Activated CD8-positive, alpha-beta memory T cell treated with anti-CD3 and anti-CD28 coated beads, Interleukin-2, amount 10 ng/mL, durations not matched to agents 7 days and 5 days (primary cell): ENCODE data around the gene INMT. TPM values are rescaled to one million over a fixed set of nuclear protein-coding genes. Genes with fewer than 3 reads are reported as not detected.

Experiments
- ATAC-seq: fragments of 150-1000 bp; cut with Tn5 transposase; one replicate; pipeline ENCODE4 v1.10.0; 2021; ENCODE audit warnings: moderate library complexity
- CTCF ChIA-PET: fragments of 350-600 bp; sonication (Branson Sonifier 250); formaldehyde crosslinking; loops from one replicate; lab custom pipeline; 2021; ENCODE audit warnings: antibody characterized with exemption; lab: Charles Lee
- DNase-seq: peaks from one replicate; pipeline ENCODE4 v3.0.0-alpha.2; 2020
- H3K27ac Mint-ChIP-seq: one replicate; pipeline ENCODE4 v1.8.0; 2021; ENCODE audit warnings: mild to moderate bottlenecking, mixed read lengths
- H3K27me3 Mint-ChIP-seq: one replicate; pipeline ENCODE4 v1.8.0; 2021; ENCODE audit warnings: mixed read lengths
- H3K36me3 Mint-ChIP-seq: one replicate; pipeline ENCODE4 v1.8.0; 2021; ENCODE audit warnings: mild to moderate bottlenecking, mixed read lengths
- H3K4me1 Mint-ChIP-seq: one replicate; pipeline ENCODE4 v1.8.0; 2021; ENCODE audit warnings: mixed read lengths
- H3K4me3 Mint-ChIP-seq: one replicate; pipeline ENCODE4 v1.8.0; 2021; ENCODE audit warnings: mild to moderate bottlenecking, moderate library complexity, mixed read lengths
- H3K9me3 Mint-ChIP-seq: one replicate; pipeline ENCODE4 v1.8.0; 2022; ENCODE audit warnings: low read depth, mixed read lengths
- total RNA-seq, 2 experiments: library from RNA; stranded (reverse); gene quantifications; one replicate each; pipeline ENCODE4 v1.2.3, GENCODE V29; 2021

The INMT gene
- total RNA-seq: under 1 TPM in 1 of 2 experiments, not detected in 1; 0.12 TPM

GRCh38 chr7:30751696-30752273, at the start of gene INMT:
INMT (plus strand) TSS chr7:30752135; CDS start chr7:30752151, 16 bp downstream.
- Mint-ChIP-seq H3K9me3 (no peaks in the 10 kb centered on the region), H3K27me3 (no peaks in the 10 kb centered on the region), H3K36me3 (no peaks in the 10 kb centered on the region), H3K4me3 (no peak within 1 kb of the TSS), H3K27ac (no peak within 1 kb of the TSS), H3K4me1 (no peaks in the 10 kb centered on the region)
- CTCF ChIA-PET: interaction anchor here (1.0 kb wide), 1 partner anchor 11 kb away, joined by 3 read pairs; no protein-coding TSS in a partner anchor
- ATAC-seq (no peak), DNase-seq (no peak)

- no peaks in the 10 kb centered on the region for H3K27me3 Mint-ChIP-seq
- no peak for DNase-seq
- no peak overlapping the region for H3K27ac Mint-ChIP-seq
- peaks cover 2% of the 10 kb centered on the region for H3K4me1 Mint-ChIP-seq
- no peaks in the 10 kb centered on the region for H3K9me3 Mint-ChIP-seq
- no peak overlapping the region for H3K4me3 Mint-ChIP-seq
- peak; percentile 72 for ATAC-seq
- CTCF ChIA-PET: interaction anchor here (0.9 to 14.9 kb wide), 9 partner anchors 8 to 45 kb away, joined by 3 to 166 read pairs (median 4); no protein-coding TSS in a partner anchor
- no peaks in the 10 kb centered on the region for H3K36me3 Mint-ChIP-seq
Measured at GRCh38 chr7:30702200-30702599, 49.7 kb upstream of the INMT start.

GRCh38 chr7:30703756-30704155, 48.2 kb upstream of the INMT start:
- ATAC-seq (no peak), DNase-seq (no peak)
- Mint-ChIP-seq H3K4me3 (no peak overlapping the region), H3K9me3 (no peaks in the 10 kb centered on the region), H3K4me1 (no peaks in the 10 kb centered on the region), H3K36me3 (no peaks in the 10 kb centered on the region), H3K27ac (no peak overlapping the region), H3K27me3 (no peaks in the 10 kb centered on the region)
- CTCF ChIA-PET: interaction anchor here (1.7 to 14.9 kb wide), 4 partner anchors 20 to 41 kb away, joined by 4 to 166 read pairs (median 4); no protein-coding TSS in a partner anchor

GRCh38 chr7:30705008-30705407, 46.9 kb upstream of the INMT start:
- no peak for ATAC-seq
- CTCF ChIA-PET: interaction anchor here (14.9 kb wide), 1 partner anchor 35 kb away, joined by 166 read pairs; no protein-coding TSS in a partner anchor
- Mint-ChIP-seq H3K36me3 (no peaks in the 10 kb centered on the region), H3K4me3 (no peak overlapping the region), H3K27me3 (no peaks in the 10 kb centered on the region), H3K4me1 (no peaks in the 10 kb centered on the region), H3K27ac (no peak overlapping the region), H3K9me3 (no peaks in the 10 kb centered on the region)
- DNase-seq: no peak

- no peak for ATAC-seq
- no peaks in the 10 kb centered on the region for H3K9me3 Mint-ChIP-seq
Measured at GRCh38 chr7:30705596-30705995, 46.3 kb upstream of the INMT start.

GRCh38 chr7:30706316-30706715, 45.6 kb upstream of the INMT start:
- no peaks in the 10 kb centered on the region for H3K4me1 Mint-ChIP-seq
- H3K36me3 Mint-ChIP-seq: no peaks in the 10 kb centered on the region
- H3K9me3 Mint-ChIP-seq: no peaks in the 10 kb centered on the region
- no peak for DNase-seq
- no peak overlapping the region for H3K4me3 Mint-ChIP-seq
- no peak for ATAC-seq
- CTCF ChIA-PET: interaction anchor here (14.9 kb wide), 1 partner anchor 34 kb away, joined by 166 read pairs; no protein-coding TSS in a partner anchor
- no peak overlapping the region for H3K27ac Mint-ChIP-seq
- no peaks in the 10 kb centered on the region for H3K27me3 Mint-ChIP-seq

More at GRCh38 chr7:30705596-30705995, 46.3 kb upstream of the INMT start:
- DNase-seq: no peak
- H3K36me3 Mint-ChIP-seq: no peaks in the 10 kb centered on the region
- H3K27ac Mint-ChIP-seq: no peak overlapping the region
- H3K4me3 Mint-ChIP-seq: no peak overlapping the region
- no peaks in the 10 kb centered on the region for H3K4me1 Mint-ChIP-seq
- CTCF ChIA-PET: interaction anchor here (14.9 kb wide), 1 partner anchor 34 kb away, joined by 166 read pairs; no protein-coding TSS in a partner anchor
- H3K27me3 Mint-ChIP-seq: no peaks in the 10 kb centered on the region

- Mint-ChIP-seq H3K9me3 (no peaks in the 10 kb centered on the region), H3K4me1 (no peaks in the 10 kb centered on the region), H3K27ac (no peak overlapping the region), H3K27me3 (no peaks in the 10 kb centered on the region), H3K36me3 (no peaks in the 10 kb centered on the region), H3K4me3 (no peak overlapping the region)
- DNase-seq (no peak), ATAC-seq (no peak)
- CTCF ChIA-PET: interaction anchor here (4.4 to 14.9 kb wide), 2 partner anchors 19 to 33 kb away, joined by 21 to 166 read pairs; no protein-coding TSS in a partner anchor
Measured at GRCh38 chr7:30706908-30707307, 45.0 kb upstream of the INMT start.

- H3K27ac Mint-ChIP-seq: no peak overlapping the region
- H3K27me3 Mint-ChIP-seq: no peaks in the 10 kb centered on the region
- H3K4me1 Mint-ChIP-seq: no peaks in the 10 kb centered on the region
- H3K9me3 Mint-ChIP-seq: no peaks in the 10 kb centered on the region
- H3K4me3 Mint-ChIP-seq: no peak overlapping the region
- DNase-seq (no peak), ATAC-seq (no peak)
- CTCF ChIA-PET: interaction anchor here (0.9 to 14.9 kb wide), 3 partner anchors 18 to 32 kb away, joined by 3 to 166 read pairs (median 21); no protein-coding TSS in a partner anchor
- no peaks in the 10 kb centered on the region for H3K36me3 Mint-ChIP-seq
Measured at GRCh38 chr7:30707391-30708357, 44.3 kb upstream of the INMT start.

GRCh38 chr7:30708412-30708811, 43.5 kb upstream of the INMT start:
- DNase-seq (no peak), ATAC-seq (no peak)
- CTCF ChIA-PET: interaction anchor here (0.7 to 14.9 kb wide), 4 partner anchors 18 to 451 kb away, joined by 3 to 166 read pairs (median 12); no protein-coding TSS in a partner anchor
- H3K9me3 Mint-ChIP-seq: no peaks in the 10 kb centered on the region
- H3K36me3 Mint-ChIP-seq: no peaks in the 10 kb centered on the region
- H3K27ac Mint-ChIP-seq: no peak overlapping the region
- no peaks in the 10 kb centered on the region for H3K4me1 Mint-ChIP-seq
- H3K4me3 Mint-ChIP-seq: no peak overlapping the region
- H3K27me3 Mint-ChIP-seq: no peaks in the 10 kb centered on the region

- CTCF ChIA-PET: interaction anchor here (0.7 to 14.9 kb wide), 4 partner anchors 17 to 451 kb away, joined by 3 to 166 read pairs (median 12); no protein-coding TSS in a partner anchor
- H3K4me1 Mint-ChIP-seq: no peaks in the 10 kb centered on the region
- no peak overlapping the region for H3K27ac Mint-ChIP-seq
- H3K4me3 Mint-ChIP-seq: no peak overlapping the region
- H3K9me3 Mint-ChIP-seq: no peaks in the 10 kb centered on the region
- DNase-seq: no peak
- ATAC-seq: no peak
- no peaks in the 10 kb centered on the region for H3K36me3 Mint-ChIP-seq
- H3K27me3 Mint-ChIP-seq: no peaks in the 10 kb centered on the region
Measured at GRCh38 chr7:30708983-30709382, 43.0 kb upstream of the INMT start.

- Mint-ChIP-seq H3K9me3 (no peaks in the 10 kb centered on the region), H3K27ac (no peak overlapping the region), H3K4me3 (no peak overlapping the region), H3K27me3 (no peaks in the 10 kb centered on the region), H3K36me3 (no peaks in the 10 kb centered on the region), H3K4me1 (no peaks in the 10 kb centered on the region)
- no peak for DNase-seq
- CTCF ChIA-PET: interaction anchor here (1.1 to 14.9 kb wide), 3 partner anchors 17 to 30 kb away, joined by 3 to 166 read pairs (median 21); partner anchors contain the start of gene CRHR2
- no peak for ATAC-seq
Measured at GRCh38 chr7:30709549-30709948, 42.4 kb upstream of the INMT start.

- H3K9me3 Mint-ChIP-seq: no peaks in the 10 kb centered on the region
Measured at GRCh38 chr7:30710669-30711068, 41.3 kb upstream of the INMT start.

GRCh38 chr7:30713392-30713791, 38.5 kb upstream of the INMT start:
- H3K36me3 Mint-ChIP-seq: peaks cover 12% of the 10 kb centered on the region
- H3K27ac Mint-ChIP-seq: no peak overlapping the region
- DNase-seq (no peak), ATAC-seq (no peak)
- H3K4me3 Mint-ChIP-seq: no peak overlapping the region
- no peaks in the 10 kb centered on the region for H3K4me1 Mint-ChIP-seq
- CTCF ChIA-PET: interaction anchor here (1.2 kb wide), 1 partner anchor 27 kb away, joined by 4 read pairs; no protein-coding TSS in a partner anchor
- H3K9me3 Mint-ChIP-seq: peaks cover 12% of the 10 kb centered on the region
- H3K27me3 Mint-ChIP-seq: no peaks in the 10 kb centered on the region

More at GRCh38 chr7:30710669-30711068, 41.3 kb upstream of the INMT start:
- Mint-ChIP-seq H3K4me3 (no peak overlapping the region), H3K27me3 (no peaks in the 10 kb centered on the region), H3K36me3 (no peaks in the 10 kb centered on the region), H3K4me1 (no peaks in the 10 kb centered on the region), H3K27ac (no peak overlapping the region)
- ATAC-seq (no peak), DNase-seq (no peak)
- CTCF ChIA-PET: interaction anchor here (1.1 to 14.9 kb wide), 3 partner anchors 15 to 29 kb away, joined by 3 to 166 read pairs (median 21); partner anchors contain the start of gene CRHR2
